HG03571 (cell line): ENCODE measurements around the gene CFAP53.
"Not testable (repeated sequence)": the region's sequence is repeated elsewhere in the genome, so short reads cannot be mapped to it uniquely, and the experiment has no call there.

Experiments
- ATAC-seq: cut with Tn5 transposase; IDR thresholded peaks from one replicate; pipeline ENCODE4 v1.9.1; 2021; ENCODE audit not compliant: unreplicated experiment

Gene CFAP53

GRCh38 chr18:50274044-50274442 lies 7.7 kb upstream of the CFAP53 start:
- ATAC-seq = no peak

GRCh38 chr18:50273203-50274043 lies 7.1 kb upstream of the CFAP53 start:
- no peak for ATAC-seq

GRCh38 chr18:50272568-50272967 lies 6.3 kb upstream of the CFAP53 start:
- ATAC-seq = no peak

GRCh38 chr18:50268022-50268747 lies 1.9 kb upstream of the CFAP53 start:
- ATAC-seq = peak; percentile 68

GRCh38 chr18:50262977-50263376 lies 3.3 kb downstream of the CFAP53 start:
- ATAC-seq = no peak

- no peak for ATAC-seq
Observed at GRCh38 chr18:50250935-50251334, 15.4 kb downstream of the CFAP53 start.

GRCh38 chr18:50249576-50249975 lies 16.7 kb downstream of the CFAP53 start:
- ATAC-seq = no peak

- ATAC-seq = no peak
Observed at GRCh38 chr18:50247561-50247960, 18.7 kb downstream of the CFAP53 start.

- not testable (repeated sequence) for ATAC-seq
Observed at GRCh38 chr18:50241768-50242167, 24.5 kb downstream of the CFAP53 start.

- ATAC-seq = no peak
Observed at GRCh38 chr18:50240080-50240563, 26.2 kb downstream of the CFAP53 start.

GRCh38 chr18:50232419-50232818 lies 33.9 kb downstream of the CFAP53 start:
- ATAC-seq = no peak

- no peak for ATAC-seq
Observed at GRCh38 chr18:50231621-50232020, 34.7 kb downstream of the CFAP53 start.

GRCh38 chr18:50220249-50220648 lies 46.0 kb downstream of the CFAP53 start:
- not testable (repeated sequence) for ATAC-seq

GRCh38 chr18:50218432-50219197 lies 47.7 kb downstream of the CFAP53 start:
- ATAC-seq = no peak

- no peak for ATAC-seq
Observed at GRCh38 chr18:50209311-50209710, 57.0 kb downstream of the CFAP53 start.

GRCh38 chr18:50207722-50208121 lies 58.6 kb downstream of the CFAP53 start:
- no peak for ATAC-seq

GRCh38 chr18:50203801-50204604 lies 62.3 kb downstream of the CFAP53 start:
- ATAC-seq = no peak

GRCh38 chr18:50201476-50202018 lies 64.7 kb downstream of the CFAP53 start:
- ATAC-seq = no peak

GRCh38 chr18:50199921-50200320 lies 66.4 kb downstream of the CFAP53 start:
- no peak for ATAC-seq

- no peak for ATAC-seq
Observed at GRCh38 chr18:50199346-50199855, 66.9 kb downstream of the CFAP53 start.
